GM19467 (cell line): ENCODE measurements around the gene REELD1.

Experiments used
- ATAC-seq: cut with Tn5 transposase; IDR thresholded peaks from one replicate; pipeline ENCODE4 v1.9.1; 2021; ENCODE audit warnings: mild to moderate bottlenecking, moderate library complexity; ENCODE audit not compliant: unreplicated experiment

Gene REELD1

GRCh38 chr4:146265950-146266490, 51.7 kb downstream of the REELD1 start:
- ATAC-seq: no peak

- no peak for ATAC-seq
These were observed 53.5 kb downstream of the REELD1 start for GRCh38 chr4:146267826-146268225.

GRCh38 chr4:146269228-146269653, 54.9 kb downstream of the REELD1 start:
- peak; percentile 65 for ATAC-seq

GRCh38 chr4:146271466-146271865, 57.1 kb downstream of the REELD1 start:
- no peak for ATAC-seq

GRCh38 chr4:146273204-146273901, 59.0 kb downstream of the REELD1 start:
- peak; percentile 59 for ATAC-seq

- no peak for ATAC-seq
These were observed 60.4 kb downstream of the REELD1 start for GRCh38 chr4:146274774-146275173.

GRCh38 chr4:146275370-146275769, 61.0 kb downstream of the REELD1 start:
- no peak for ATAC-seq

- ATAC-seq: no peak
These were observed 64.6 kb downstream of the REELD1 start for GRCh38 chr4:146278986-146279385.
